NB4 (cell line): ENCODE results near the gene INHBB.

Source experiments
- DNase-seq: peaks from one replicate; pipeline ENCODE4 v3.0.0; 2010; ENCODE audit warnings: low read depth
- H3K4me3 ChIP-seq: one replicate; pipeline ENCODE4 v1.5.1; 2011; ENCODE audit warnings: mild to moderate bottlenecking, low read depth, low read length, moderate library complexity
- CTCF ChIP-seq: IDR thresholded peaks from one replicate; pipeline ENCODE4 v1.5.1; 2012; ENCODE audit warnings: low read depth, low read length
- MAX ChIP-seq: IDR thresholded peaks from 2 replicates; pipeline ENCODE4 v1.6.1; 2011; ENCODE audit warnings: low read depth, low read length
- MYC ChIP-seq: IDR thresholded peaks from 2 replicates; pipeline ENCODE4 v1.6.1; 2011; ENCODE audit warnings: low read depth, low read length
- POLR2A ChIP-seq: IDR thresholded peaks from 2 replicates; pipeline ENCODE4 v1.6.1; 2011; ENCODE audit warnings: mild to moderate bottlenecking; ENCODE audit not compliant: insufficient read length; ENCODE audit errors: extremely low read depth

The INHBB gene

GRCh38 chr2:120301284-120301683 is 44.7 kb upstream of the INHBB start:
- no peak for DNase-seq
- no peak for TF ChIP-seq MYC
- TF ChIP-seq MAX, result no peak
- TF ChIP-seq CTCF, result no peak
- TF ChIP-seq POLR2A, result no peak
- H3K4me3 ChIP-seq, result no peak overlapping the region

DNA sequence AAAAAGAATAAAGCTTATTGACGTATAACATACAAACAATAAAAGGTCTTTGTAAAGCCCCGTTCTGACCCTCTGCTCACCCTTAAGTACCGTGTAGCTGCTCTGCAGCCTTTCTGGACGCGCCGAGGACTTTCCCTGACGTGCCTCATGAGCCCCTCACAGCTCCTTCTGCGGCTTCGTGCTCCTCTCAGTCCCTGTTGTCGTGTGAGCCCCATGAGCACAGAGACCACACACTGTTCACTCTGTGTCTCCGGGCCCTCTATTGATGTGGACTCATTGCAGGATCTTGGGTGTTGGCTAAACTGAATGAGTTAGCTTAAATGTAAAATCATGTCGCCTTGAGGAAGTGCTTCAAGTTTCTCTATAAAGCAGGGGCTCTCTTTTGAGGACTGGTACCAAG is 43.6 kb upstream of the INHBB start:
- no peak overlapping the region for H3K4me3 ChIP-seq
- TF ChIP-seq MAX (no peak), MYC (no peak), POLR2A (no peak), CTCF (no peak)
- DNase-seq, result no peak

DNA sequence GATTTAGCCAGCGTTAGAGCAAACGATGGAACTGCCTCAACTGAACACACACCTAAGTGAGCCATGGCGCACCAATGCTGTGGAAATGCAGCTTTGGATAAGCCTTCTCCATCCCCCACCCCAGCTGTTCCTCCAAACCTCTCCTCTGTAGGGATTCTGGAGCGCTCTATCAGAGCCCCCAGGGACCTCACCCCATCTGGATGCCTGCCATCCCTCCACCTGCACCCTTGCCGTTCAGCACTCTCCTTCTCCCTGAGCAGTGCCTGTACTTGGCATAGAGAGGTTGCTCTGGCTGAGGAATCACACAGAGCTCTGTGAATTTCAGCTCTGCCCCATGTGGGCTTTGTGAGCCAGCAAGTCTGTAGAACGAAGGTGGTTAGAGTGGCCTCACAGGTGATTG is 42.8 kb upstream of the INHBB start:
- TF ChIP-seq MYC (no peak), CTCF (no peak)
- H3K4me3 ChIP-seq, result no peak overlapping the region
- no peak for DNase-seq

- DNase-seq, result peak; percentile 48
- H3K4me3 ChIP-seq, result no peak overlapping the region
- TF ChIP-seq CTCF (peak; percentile 54), POLR2A (no peak)
These were observed 40.6 kb upstream of the INHBB start for GRCh38 chr2:120305296-120305695.

GRCh38 chr2:120305937-120306490 is 39.9 kb upstream of the INHBB start:
- peak; percentile 21 for DNase-seq
- H3K4me3 ChIP-seq, result no peak overlapping the region
- no peak for TF ChIP-seq MAX
- TF ChIP-seq POLR2A, result no peak
- no peak for TF ChIP-seq CTCF
- TF ChIP-seq MYC, result no peak

DNA sequence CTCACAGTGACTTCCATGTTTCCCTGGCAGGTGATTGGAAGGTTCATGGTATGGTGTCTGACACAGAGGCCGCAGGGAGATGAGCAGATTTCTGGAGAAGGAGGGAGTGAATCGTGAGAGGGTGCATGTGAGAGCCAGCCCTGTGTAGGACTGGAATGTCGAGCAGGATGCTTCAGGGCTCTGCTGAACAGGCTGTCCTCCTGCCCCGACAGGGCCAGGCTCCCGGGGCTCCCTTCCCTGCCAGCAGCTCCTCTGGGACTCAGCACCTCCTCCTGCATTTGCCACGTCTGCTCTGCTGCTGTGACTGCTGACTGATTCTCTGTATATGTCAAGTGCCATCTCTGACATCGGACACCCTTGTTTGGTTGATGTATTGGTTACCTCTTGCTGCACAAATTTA is 38.5 kb upstream of the INHBB start:
- no peak overlapping the region for H3K4me3 ChIP-seq
- DNase-seq, result no peak
- TF ChIP-seq CTCF (no peak), MYC (no peak), POLR2A (no peak), MAX (no peak)
